Measurements from ENCODE around the gene SMAD9.

- TF ChIP-seq CTCF (IDR thresholded peaks at IDR 0.05; ENCODE audit: poor library complexity), result no peak
- TF ChIP-seq EZH2 (IDR thresholded peaks at IDR 0.05; ENCODE audit: borderline replicate concordance), result no peak
- TF ChIP-seq EZH2phosphoT487 (IDR thresholded peaks at IDR 0.05; ENCODE audit: low read depth, severe bottlenecking, unreplicated experiment), result no peak
These were observed 124.0 kb downstream of the SMAD9 start for GRCh38 chr13:36796052-36796451.
